ENCODE data around the gene SLC26A11.
A peak's percentile ranks its signal among the peaks of the same experiment; 100 is the strongest.
"Not testable (repeated sequence)": the region's sequence is repeated elsewhere in the genome, so short reads cannot be mapped to it uniquely, and the experiment has no call there.

The SLC26A11 gene

GRCh38 chr17:80245566-80246265, 25.5 kb downstream of the SLC26A11 start:
- DNase-seq: no peak

- no peak for DNase-seq
Observed at GRCh38 chr17:80246266-80246681, 26.0 kb downstream of the SLC26A11 start.

GRCh38 chr17:80246726-80247125, 26.5 kb downstream of the SLC26A11 start:
- no peak for DNase-seq

- DNase-seq: no peak
Observed at GRCh38 chr17:80247561-80247960, 27.3 kb downstream of the SLC26A11 start.

GRCh38 chr17:80248001-80248893, 28.0 kb downstream of the SLC26A11 start:
- DNase-seq: no peak

GRCh38 chr17:80248894-80249710, 28.9 kb downstream of the SLC26A11 start:
- DNase-seq: no peak

- DNase-seq: no peak
Observed at GRCh38 chr17:80251966-80252365, 31.7 kb downstream of the SLC26A11 start.

GRCh38 chr17:80252871-80253270, 32.6 kb downstream of the SLC26A11 start:
- DNase-seq: peak; percentile 80

GRCh38 chr17:80253631-80254395, 33.6 kb downstream of the SLC26A11 start:
- no peak for DNase-seq

GRCh38 chr17:80254396-80255251, 34.4 kb downstream of the SLC26A11 start:
- DNase-seq: peak; percentile 35

- DNase-seq: no peak
Observed at GRCh38 chr17:80256034-80256350, 35.8 kb downstream of the SLC26A11 start.

GRCh38 chr17:80257716-80258213, 37.5 kb downstream of the SLC26A11 start:
- no peak for DNase-seq

- DNase-seq: not testable (repeated sequence)
Observed at GRCh38 chr17:80258296-80258695, 38.1 kb downstream of the SLC26A11 start.

GRCh38 chr17:80259457-80260068, 39.3 kb downstream of the SLC26A11 start:
- no peak for DNase-seq

GRCh38 chr17:80260069-80260535, 39.9 kb downstream of the SLC26A11 start:
- DNase-seq: peak; percentile 79

GRCh38 chr17:80260791-80261158, 40.5 kb downstream of the SLC26A11 start, which contains the start of gene RNF213:
TSS of gene RNF213 (plus strand) at chr17:80260852. CDS start at chr17:80263682, 2,830 bp downstream.
- peak; percentile 39 for DNase-seq

GRCh38 chr17:80261159-80261894, 41.1 kb downstream of the SLC26A11 start:
- peak; percentile 58 for DNase-seq

- DNase-seq: no peak
Observed at GRCh38 chr17:80261895-80262279, 41.7 kb downstream of the SLC26A11 start.

GRCh38 chr17:80262291-80262690, 42.1 kb downstream of the SLC26A11 start:
- no peak for DNase-seq

- DNase-seq: no peak
Observed at GRCh38 chr17:80262775-80263244, 42.6 kb downstream of the SLC26A11 start.
